SH-SY5Y (cell line): ENCODE measurements around the gene PKP4.

Experiments used
- GATA2 ChIP-seq: IDR thresholded peaks from 2 replicates; pipeline ENCODE4 v1.6.1; 2011; ENCODE audit warnings: mild to moderate bottlenecking, low read depth, low read length
- GATA3 ChIP-seq: IDR thresholded peaks from 2 replicates; pipeline ENCODE4 v1.6.1; 2011; ENCODE audit warnings: low read depth, mild to moderate bottlenecking, low read length, moderate library complexity

PKP4 gene

GRCh38 chr2:158456309-158457066 is at the start of gene PKP4, which contains the start of gene CCDC148:
Gene PKP4 (plus strand): TSS chr2:158456952. CDS start chr2:158533185, 76,233 bp downstream.
Gene CCDC148 (minus strand): TSS chr2:158456753. CDS start chr2:158456439, 314 bp downstream.
- TF ChIP-seq GATA2 (no peak), GATA3 (no peak)

- TF ChIP-seq GATA2 (no peak), GATA3 (no peak)
These were observed 49.7 kb upstream of the PKP4 start for GRCh38 chr2:158407031-158407430.

GRCh38 chr2:158410132-158410531 is 46.6 kb upstream of the PKP4 start:
- TF ChIP-seq GATA3 = no peak
- TF ChIP-seq GATA2 = no peak

- TF ChIP-seq GATA2 (no peak), GATA3 (no peak)
These were observed 45.0 kb upstream of the PKP4 start for GRCh38 chr2:158411748-158412147.

GRCh38 chr2:158412206-158412605 is 44.5 kb upstream of the PKP4 start:
- no peak for TF ChIP-seq GATA2
- TF ChIP-seq GATA3 = no peak

GRCh38 chr2:158413581-158413980 is 43.2 kb upstream of the PKP4 start:
- TF ChIP-seq GATA3 (peak; percentile 30; the same call in 1 of the 2 replicates), GATA2 (no peak)

- TF ChIP-seq GATA3 (no peak), GATA2 (no peak)
These were observed 42.2 kb upstream of the PKP4 start for GRCh38 chr2:158414538-158414937.

GRCh38 chr2:158432117-158432516 is 24.6 kb upstream of the PKP4 start:
- TF ChIP-seq GATA3 = no peak
- TF ChIP-seq GATA2 = no peak

- TF ChIP-seq GATA2 (no peak), GATA3 (no peak)
These were observed 13.1 kb upstream of the PKP4 start for GRCh38 chr2:158443606-158444005.

GRCh38 chr2:158457092-158457825 is 507 bp downstream of the PKP4 start:
- TF ChIP-seq GATA3 (no peak), GATA2 (no peak)

- TF ChIP-seq GATA3 = no peak
- no peak for TF ChIP-seq GATA2
These were observed 1.3 kb downstream of the PKP4 start for GRCh38 chr2:158457826-158458616.

GRCh38 chr2:158458617-158458920 is 1.8 kb downstream of the PKP4 start:
- no peak for TF ChIP-seq GATA2

- TF ChIP-seq GATA2 (no peak), GATA3 (no peak)
These were observed 2.6 kb downstream of the PKP4 start for GRCh38 chr2:158459161-158460003.
